Body of pancreas (tissue), 4 donors: ENCODE data around the gene VWA2.

Experiments
- CTCF ChIP-seq, 7 experiments: fragments of 450-650 bp in 4 of 7; fragments of 200-600 bp in 3 of 7; sonication (generic) in 3 of 7; IDR thresholded peaks; one replicate each; pipeline ENCODE4 v1.5.1; 2016 to 2019; ENCODE audit warnings: antibody characterized with exemption in 7 of 7
- POLR2A ChIP-seq, 3 donors: fragments of 450-650 bp; IDR thresholded peaks; one replicate each; pipeline ENCODE4 v1.6.1; 2016; ENCODE audit warnings: antibody characterized with exemption in 3 of 3, mild to moderate bottlenecking in 2 of 3

- TF ChIP-seq CTCF (IDR thresholded peaks at IDR 0.05): no peak
- TF ChIP-seq POLR2A (IDR thresholded peaks at IDR 0.05): no peak
These were observed 90.7 kb downstream of the VWA2 start for GRCh38 chr10:114329634-114330365.
